GF-D8 (cell line): ENCODE measurements around the gene AP1S1.
A peak's percentile ranks its signal among the peaks of the same experiment; 100 is the strongest.
"Not testable (repeated sequence)": the region's sequence is repeated elsewhere in the genome, so short reads cannot be mapped to it uniquely, and the experiment has no call there.

Source experiments
- DNase-seq: peaks from one replicate; lab custom pipeline; 2025; lab: John Stamatoyannopoulos, UW

Gene AP1S1

GRCh38 chr7:101153969-101154692 lies at the start of gene AP1S1:
TSS of gene AP1S1 (plus strand) at chr7:101154476. CDS start at chr7:101154515, 39 bp downstream.
- DNase-seq, result peak; percentile 78

GRCh38 chr7:101104799-101105198 lies 49.5 kb upstream of the AP1S1 start:
- DNase-seq, result no peak

GRCh38 chr7:101105248-101105647 lies 49.0 kb upstream of the AP1S1 start:
- not testable (repeated sequence) for DNase-seq

GRCh38 chr7:101106386-101106785 lies 47.9 kb upstream of the AP1S1 start:
- DNase-seq, result no peak

- DNase-seq, result peak; percentile 56
These were observed 45.9 kb upstream of the AP1S1 start for GRCh38 chr7:101108330-101108857.

GRCh38 chr7:101108961-101109360 lies 45.3 kb upstream of the AP1S1 start:
- no peak for DNase-seq

GRCh38 chr7:101109368-101109767 lies 44.9 kb upstream of the AP1S1 start:
- no peak for DNase-seq

GRCh38 chr7:101111261-101111660 lies 43.0 kb upstream of the AP1S1 start:
- DNase-seq, result no peak

- no peak for DNase-seq
These were observed 42.0 kb upstream of the AP1S1 start for GRCh38 chr7:101112233-101112632.

- DNase-seq, result not testable (repeated sequence)
These were observed 41.1 kb upstream of the AP1S1 start for GRCh38 chr7:101113140-101113539.

- no peak for DNase-seq
These were observed 40.4 kb upstream of the AP1S1 start for GRCh38 chr7:101113836-101114235.

GRCh38 chr7:101114492-101114891 lies 39.8 kb upstream of the AP1S1 start:
- DNase-seq, result no peak

- DNase-seq, result no peak
These were observed 39.1 kb upstream of the AP1S1 start for GRCh38 chr7:101115215-101115614.

GRCh38 chr7:101116898-101117297 lies 37.4 kb upstream of the AP1S1 start:
- DNase-seq, result no peak

GRCh38 chr7:101118856-101119255 lies 35.4 kb upstream of the AP1S1 start:
- no peak for DNase-seq

GRCh38 chr7:101119876-101120275 lies 34.4 kb upstream of the AP1S1 start:
- no peak for DNase-seq

GRCh38 chr7:101120315-101120714 lies 34.0 kb upstream of the AP1S1 start:
- no peak for DNase-seq

- DNase-seq, result not testable (repeated sequence)
These were observed 32.7 kb upstream of the AP1S1 start for GRCh38 chr7:101121631-101121990.

- DNase-seq, result no peak
These were observed 32.0 kb upstream of the AP1S1 start for GRCh38 chr7:101121991-101122932.

GRCh38 chr7:101122933-101123702 lies 31.2 kb upstream of the AP1S1 start:
- DNase-seq, result no peak

- DNase-seq, result no peak
These were observed 30.6 kb upstream of the AP1S1 start for GRCh38 chr7:101123703-101124068.
